OCI-LY7 (cell line): ENCODE results near the gene SPON1.

ENCODE experiments used
- CTCF ChIP-seq: fragments of 200-600 bp; sonication (generic); conservative IDR thresholded peaks from 2 replicates; pipeline ENCODE4 v1.5.1; 2014; ENCODE audit warnings: mild to moderate bottlenecking, antibody characterized with exemption, low read length, moderate library complexity, mixed read lengths
- EZH2phosphoT487 ChIP-seq: fragments of 200-600 bp; sonication (generic); IDR thresholded peaks from 2 replicates; pipeline ENCODE4 v1.6.1; 2018; ENCODE audit warnings: low read depth, borderline replicate concordance, mild to moderate bottlenecking, mixed run types, antibody characterized with exemption, low read length, moderate library complexity, mixed read lengths

GRCh38 chr11:14065681-14066080, 103.2 kb downstream of the SPON1 start:
- no peak for TF ChIP-seq CTCF
- TF ChIP-seq EZH2phosphoT487: no peak
